ENCODE measurements around the gene CHRNG. TPM values are rescaled to one million over a fixed set of nuclear protein-coding genes. Genes with fewer than 3 reads are reported as not detected.
A peak's percentile ranks its signal among the peaks of the same experiment; 100 is the strongest.

The CHRNG gene
- polyA plus RNA-seq, 1 donor, result 0.21 TPM

DNA sequence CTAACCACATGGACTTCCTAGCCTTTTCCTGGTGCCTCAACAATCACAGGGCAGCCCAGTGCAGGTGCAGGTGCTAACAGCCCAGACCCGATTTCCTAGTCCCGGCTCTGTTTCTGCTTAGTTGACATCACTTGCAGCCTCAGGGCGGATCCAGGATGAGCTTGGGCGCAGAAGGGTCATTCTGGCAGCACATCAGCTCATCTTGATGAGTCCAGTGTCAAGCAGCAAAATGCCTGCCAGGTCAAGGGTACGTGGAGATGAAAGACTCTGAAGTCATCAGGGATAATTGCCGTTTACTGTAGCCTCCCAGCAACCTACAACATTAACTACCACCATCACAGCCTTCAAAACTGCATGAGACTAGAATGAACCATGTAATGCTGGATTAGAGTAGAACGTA lies 54.5 kb downstream of the CHRNG start:
- no CpG with 5 or more reads among the region's 7 CpGs for WGBS (ENCODE audit: insufficient coverage, low lambda C conversion rate)
- H3K27me3 ChIP-seq (ENCODE audit: control insufficient read depth, insufficient read depth, low read length), result no peaks in the 10 kb centered on the region
- peak overlapping the region; percentile 90 for H3K27ac ChIP-seq (ENCODE audit: low read length)
- H3K4me3 ChIP-seq (ENCODE audit: low read length), result no peak overlapping the region
- no peaks in the 10 kb centered on the region for H3K36me3 ChIP-seq (ENCODE audit: control insufficient read depth, insufficient read depth, low read length)
- DNase-seq, result no peak
- H3K9me3 ChIP-seq (ENCODE audit: control insufficient read depth, low read depth, low read length), result no peaks in the 10 kb centered on the region
- peaks cover 30% of the 10 kb centered on the region for H3K4me1 ChIP-seq (ENCODE audit: control insufficient read depth, insufficient read depth, low read length)

Other genes starting within 250 kb of the CHRNG start
- 0.06 TPM for gene ALPP, start 160.9 kb upstream of the CHRNG start, polyA plus RNA-seq
- not detected for gene ALPG, start 132.8 kb upstream of the CHRNG start, polyA plus RNA-seq
- 80.6 TPM for gene ALPI, start 83.5 kb upstream of the CHRNG start, polyA plus RNA-seq
- 1.1 TPM for gene ECEL1, start 51.9 kb upstream of the CHRNG start, polyA plus RNA-seq
- gene PRSS56, start 19.3 kb upstream of the CHRNG start, polyA plus RNA-seq, result not detected
- 0.27 TPM for gene CHRND, start 13.5 kb upstream of the CHRNG start, polyA plus RNA-seq
- gene TIGD1, start 10.9 kb downstream of the CHRNG start, polyA plus RNA-seq, result 6.5 TPM
- gene EIF4E2, start 11.0 kb downstream of the CHRNG start, polyA plus RNA-seq, result 77.3 TPM
- 1.7 TPM for gene EFHD1, start 93.9 kb downstream of the CHRNG start, polyA plus RNA-seq
- 63.4 TPM for gene GIGYF2, start 157.6 kb downstream of the CHRNG start, polyA plus RNA-seq
- 28.1 TPM for gene KCNJ13, start 236.9 kb downstream of the CHRNG start, polyA plus RNA-seq